ENCODE measurements around the gene KLHL22.
"Not testable (repeated sequence)": the region's sequence is repeated elsewhere in the genome, so short reads cannot be mapped to it uniquely, and the experiment has no call there.

The KLHL22 gene

GRCh38 chr22:20466659-20467379 lies 28.8 kb downstream of the KLHL22 start:
- DNase-seq: no peak

- DNase-seq: peak; percentile 11
These were observed 29.9 kb downstream of the KLHL22 start for GRCh38 chr22:20465759-20466077.

- no peak for DNase-seq
These were observed 30.5 kb downstream of the KLHL22 start for GRCh38 chr22:20464912-20465758.

- peak; percentile 79 for DNase-seq
These were observed 31.4 kb downstream of the KLHL22 start for GRCh38 chr22:20464096-20464614.

GRCh38 chr22:20463324-20464095 lies 32.1 kb downstream of the KLHL22 start:
- DNase-seq: peak; percentile 64

- DNase-seq: no peak
These were observed 35.7 kb downstream of the KLHL22 start for GRCh38 chr22:20459862-20460261.

GRCh38 chr22:20459152-20459542 lies 36.4 kb downstream of the KLHL22 start:
- DNase-seq: no peak

GRCh38 chr22:20458530-20459151 lies 37.0 kb downstream of the KLHL22 start:
- DNase-seq: no peak

- DNase-seq: no peak
These were observed 37.9 kb downstream of the KLHL22 start for GRCh38 chr22:20457506-20458240.

- DNase-seq: no peak
These were observed 38.9 kb downstream of the KLHL22 start for GRCh38 chr22:20456722-20457076.

- DNase-seq: peak; percentile 71
These were observed 39.4 kb downstream of the KLHL22 start for GRCh38 chr22:20456064-20456721.

GRCh38 chr22:20455709-20456063 lies 39.9 kb downstream of the KLHL22 start:
- no peak for DNase-seq

- no peak for DNase-seq
These were observed 42.4 kb downstream of the KLHL22 start for GRCh38 chr22:20453222-20453621.

- no peak for DNase-seq
These were observed 43.7 kb downstream of the KLHL22 start for GRCh38 chr22:20451920-20452319.

- not testable (repeated sequence) for DNase-seq
These were observed 44.3 kb downstream of the KLHL22 start for GRCh38 chr22:20451129-20451778.

- DNase-seq: no peak
These were observed 45.1 kb downstream of the KLHL22 start for GRCh38 chr22:20450551-20450906.

- DNase-seq: no peak
These were observed 45.6 kb downstream of the KLHL22 start for GRCh38 chr22:20449819-20450550.

GRCh38 chr22:20448630-20449029 lies 47.0 kb downstream of the KLHL22 start:
- no peak for DNase-seq

- DNase-seq: no peak
These were observed 49.1 kb downstream of the KLHL22 start for GRCh38 chr22:20446383-20446970.

- DNase-seq: no peak
These were observed 51.3 kb downstream of the KLHL22 start for GRCh38 chr22:20444325-20444724.
